Heart left ventricle (tissue), 16 donors: ENCODE results near the gene ADNP. TPM values are rescaled to one million over a fixed set of nuclear protein-coding genes. Genes with fewer than 3 reads are reported as not detected.
A peak's percentile ranks its signal among the peaks of the same experiment; 100 is the strongest.

ENCODE experiments used
- ATAC-seq, 4 donors: fragments of 200-7000 bp; cut with Tn5 transposase; one replicate each; pipeline ENCODE4 v1.9.1; 2020 to 2022; ENCODE audit warnings: moderate library complexity in 4 of 4, mild to moderate bottlenecking in 3 of 4, moderate number of reproducible peaks in 1 of 4
- DNase-seq, 5 donors: peaks; one replicate each; pipeline ENCODE4 v3.0.0-alpha.2; 2020
- H3K27ac ChIP-seq, 12 donors: fragments of 200-600 bp; sonication (generic) in 4 of 12; one replicate each; pipeline versions ENCODE4 v1.5.0 to v1.8.0; 2016 to 2022; ENCODE audit warnings: mild to moderate bottlenecking in 2 of 12
- H3K27me3 ChIP-seq, 9 donors: fragments of 200-600 bp; sonication (generic) in 2 of 9; one replicate each; pipeline versions ENCODE4 v1.5.1 to v1.8.0; 2016 to 2022; ENCODE audit warnings: mild to moderate bottlenecking in 3 of 9
- H3K36me3 ChIP-seq, 9 donors: fragments of 200-600 bp; sonication (generic) in 2 of 9; one replicate each; pipeline versions ENCODE4 v1.5.0 to v1.8.0; 2018 to 2022; ENCODE audit warnings: mild to moderate bottlenecking in 2 of 9
- H3K4me1 ChIP-seq, 12 donors: fragments of 200-600 bp; sonication (generic) in 4 of 12; one replicate each; pipeline versions ENCODE4 v1.5.0 to v1.8.0; 2016 to 2022; ENCODE audit warnings: mild to moderate bottlenecking in 3 of 12
- H3K4me3 ChIP-seq, 12 donors: fragments of 200-600 bp; sonication (generic) in 4 of 12; one replicate each; pipeline versions ENCODE4 v1.5.0 to v1.8.0; 2017 to 2022; ENCODE audit warnings: mild to moderate bottlenecking in 9 of 12, moderate library complexity in 4 of 12
- H3K9me3 ChIP-seq, 12 donors: fragments of 200-600 bp; sonication (generic) in 4 of 12; one replicate each; pipeline versions ENCODE4 v1.5.0 to v1.8.0; 2016 to 2022; ENCODE audit warnings: mild to moderate bottlenecking in 1 of 12
- POLR2A ChIP-seq, 2 donors: fragments of 450-650 bp; IDR thresholded peaks; one replicate each; pipeline ENCODE4 v1.6.1; 2017; ENCODE audit warnings: antibody characterized with exemption in 2 of 2, mild to moderate bottlenecking in 2 of 2, moderate library complexity in 2 of 2
- WGBS, 4 donors: extraction: QIAGEN DNeasy Blood & Tissue Kit in 2 of 4; methylation state at CpG; one replicate each; pipeline versions ENCODE4 v1.1.5 to v1.1.7; 2013 to 2018; 5-methylcytosine and 5-hydroxymethylcytosine counted together
- intact Hi-C, 10 donors: fragments of 100-400 bp; cut with DNase I; formaldehyde crosslinking; loops; one replicate each; pipeline versions ENCODE4 v1.11.1 to v1.14.2; 2022
- polyA plus RNA-seq, 2 donors: library from polyadenylated mRNA; stranded (reverse); fragments of 200-250 nt; gene quantifications; one replicate each; pipeline ENCODE4 v1.2.3, GENCODE V29; 2013
- total RNA-seq, 9 donors: library from RNA; depleted of rRNA in 2 of 9; stranded (reverse); fragments of >200 nt in 2 of 9; fragmentation: NEBNext Ultra II Directional in 3 of 9; extraction: Animal tissue kit (Norgen Biotek cat#: 25700) in 3 of 9; gene quantifications; one replicate each; pipeline versions ENCODE4 v1.1.0 to v1.2.4, GENCODE V29; 2016 to 2023
- TF ChIP-seq, protein P1 (sequence below), 12 donors: fragments of 200-600 bp; sonication (generic) in 4 of 12; IDR thresholded peaks; one replicate each; pipeline versions ENCODE4 v1.5.0 to v1.8.0; 2018 to 2022; ENCODE audit warnings: antibody characterized with exemption in 12 of 12, mild to moderate bottlenecking in 5 of 12
- donor health status: ischemic (EF 13 %, LVEDD 7.1; RV severe dilation, severe dysfunction).
- donor health status: healthy with polysubstance abuse.
- donor health status: DM: no; HTN: yes; CAD: no.
- donor health status: DM: no; HTN: no; CAD: no.
- donor health status: ischemic (EF 25% LVEDD 6.9; RV normal size, moderate dysfunction).
- donor health status: ischemic (EF 25% LVEDD 5.7; RV mildly dilated, moderate dysfunction).
- donor health status: healthy.
- donor health status: DM: yes; HTN: yes; CAD: no.
- donor health status: ischemic (EF 35%, LVEDD 5.7; RV mildly dilated, moderate dysfunction).
- donor health status: nonischemic (EF 11% LVEDD 7.7; RV severe dilation, severe dysfunction).
- donor health status: DM: yes; HTN: yes; CAD: no.
- donor health status: PGD.
- donor health status: ischemic (EF 29% LVEDD 5.4; RV normal size, mild dysfunction).
- donor health status: nonischemic (EF 23%, LVEDD 6.1; RV moderate dilation, normal function).

The ADNP gene
- total and polyA plus RNA-seq, 11 donors, result 18.1 to 50.6 (median 30.5) TPM

DNA sequence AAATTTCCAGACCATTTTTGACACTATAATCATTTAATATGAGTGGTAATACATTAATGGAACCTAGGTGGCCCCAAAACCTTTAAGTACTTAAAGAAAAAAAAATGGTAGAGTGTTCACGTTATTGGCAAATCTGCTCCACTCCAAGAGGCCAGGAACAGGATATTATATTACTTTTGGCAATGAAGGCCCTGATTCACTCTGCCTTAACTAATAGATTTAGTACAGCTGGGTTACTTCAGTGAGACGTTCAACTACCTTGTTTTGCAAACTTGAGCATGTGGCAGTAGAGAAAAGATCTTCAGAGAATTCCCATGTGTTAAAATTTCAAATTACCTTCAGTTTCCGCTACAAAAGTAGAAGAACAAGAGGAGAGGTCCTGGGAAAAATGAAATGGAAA lies 12.8 kb downstream of the ADNP start:
- ATAC-seq, result no peak
- no peak for TF ChIP-seq POLR2A (IDR thresholded peaks at IDR 0.05)
- TF ChIP-seq, protein P1, sequence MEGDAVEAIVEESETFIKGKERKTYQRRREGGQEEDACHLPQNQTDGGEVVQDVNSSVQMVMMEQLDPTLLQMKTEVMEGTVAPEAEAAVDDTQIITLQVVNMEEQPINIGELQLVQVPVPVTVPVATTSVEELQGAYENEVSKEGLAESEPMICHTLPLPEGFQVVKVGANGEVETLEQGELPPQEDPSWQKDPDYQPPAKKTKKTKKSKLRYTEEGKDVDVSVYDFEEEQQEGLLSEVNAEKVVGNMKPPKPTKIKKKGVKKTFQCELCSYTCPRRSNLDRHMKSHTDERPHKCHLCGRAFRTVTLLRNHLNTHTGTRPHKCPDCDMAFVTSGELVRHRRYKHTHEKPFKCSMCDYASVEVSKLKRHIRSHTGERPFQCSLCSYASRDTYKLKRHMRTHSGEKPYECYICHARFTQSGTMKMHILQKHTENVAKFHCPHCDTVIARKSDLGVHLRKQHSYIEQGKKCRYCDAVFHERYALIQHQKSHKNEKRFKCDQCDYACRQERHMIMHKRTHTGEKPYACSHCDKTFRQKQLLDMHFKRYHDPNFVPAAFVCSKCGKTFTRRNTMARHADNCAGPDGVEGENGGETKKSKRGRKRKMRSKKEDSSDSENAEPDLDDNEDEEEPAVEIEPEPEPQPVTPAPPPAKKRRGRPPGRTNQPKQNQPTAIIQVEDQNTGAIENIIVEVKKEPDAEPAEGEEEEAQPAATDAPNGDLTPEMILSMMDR (IDR thresholded peaks at IDR 0.05), result no peak
- Histone ChIP-seq H3K4me3 (no peak overlapping the region), H3K27me3 (no peaks in the 10 kb centered on the region), H3K4me1 (peaks cover 13 to 90% (median 77%) of the 10 kb centered on the region in 12 donors), H3K27ac (no peak overlapping the region), H3K9me3 (no peaks in the 10 kb centered on the region), H3K36me3 (peaks cover 0 to 12% (median 0%) of the 10 kb centered on the region in 9 donors)
- intact Hi-C loops, result no loop called here
- 42 to 51% (median 50%) methylated on average over 3 of the region's 3 CpGs for WGBS, 4 donors
- DNase-seq, result no peak

DNA sequence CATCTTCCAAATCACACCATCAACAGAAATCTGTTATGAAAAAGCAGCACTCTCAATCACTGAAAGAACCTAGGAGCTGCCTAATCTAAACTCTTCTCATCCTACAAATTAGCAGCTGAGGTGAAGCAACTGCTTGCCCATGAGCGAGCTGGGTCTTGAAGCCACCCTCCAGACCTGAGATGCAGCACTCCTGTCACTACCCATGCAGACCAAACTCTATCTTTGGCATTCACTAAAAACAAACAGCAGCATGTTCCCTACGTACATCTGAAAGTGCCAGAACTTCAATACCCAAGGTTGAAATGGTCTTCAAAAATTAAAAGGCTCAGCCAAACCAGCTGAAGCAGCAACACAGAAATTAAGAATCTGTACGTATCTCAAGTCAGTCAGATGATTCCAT lies 14.3 kb downstream of the ADNP start:
- intact Hi-C loops, result no loop called here
- Histone ChIP-seq H3K27me3 (no peaks in the 10 kb centered on the region), H3K27ac (peak overlapping the region in 3 of 12 donors; percentile 7 to 44 (median 12)), H3K4me3 (no peak overlapping the region), H3K36me3 (peaks cover 0 to 9% (median 0%) of the 10 kb centered on the region in 9 donors), H3K4me1 (peaks cover 13 to 90% (median 67%) of the 10 kb centered on the region in 12 donors), H3K9me3 (no peaks in the 10 kb centered on the region)
- DNase-seq, result no peak
- ATAC-seq, result no peak
- TF ChIP-seq, protein P1 (IDR thresholded peaks at IDR 0.05), result no peak
- no peak for TF ChIP-seq POLR2A (IDR thresholded peaks at IDR 0.05)
- 67 to 78% (median 70%) methylated on average over 3 of the region's 3 CpGs for WGBS, 4 donors

DNA sequence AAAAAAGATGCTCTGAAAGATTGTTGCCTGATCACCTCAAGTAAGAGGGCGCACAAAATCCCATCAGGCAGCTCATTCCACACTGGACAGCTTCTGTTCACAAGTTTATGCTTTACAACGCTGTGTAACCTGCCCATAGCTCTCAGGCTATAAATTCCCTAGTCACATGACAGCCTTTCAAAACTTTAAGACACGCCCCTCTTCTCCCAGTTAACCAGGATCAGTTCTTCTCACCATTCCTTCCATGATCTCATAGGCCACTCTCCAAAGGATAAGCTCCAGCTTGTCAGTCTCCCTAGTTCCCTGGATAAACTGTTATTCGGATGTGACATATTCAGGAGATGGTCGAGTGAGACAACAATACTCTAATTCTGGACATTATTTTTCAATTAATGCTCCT lies 15.0 kb downstream of the ADNP start:
- H3K4me3 ChIP-seq, result no peak overlapping the region
- H3K27me3 ChIP-seq, result no peaks in the 10 kb centered on the region
- TF ChIP-seq, protein P1 (IDR thresholded peaks at IDR 0.05), result no peak
- peaks cover 13 to 90% (median 65%) of the 10 kb centered on the region in 12 donors for H3K4me1 ChIP-seq
- peak; percentile 52 to 79 (median 72) for ATAC-seq
- no peaks in the 10 kb centered on the region for H3K9me3 ChIP-seq
- H3K36me3 ChIP-seq, result peaks cover 0 to 9% (median 0%) of the 10 kb centered on the region in 9 donors
- peak overlapping the region in 4 of 12 donors; percentile 7 to 44 (median 17) for H3K27ac ChIP-seq
- DNase-seq, result no peak
- whole genome bisulfite sequencing, 4 donors, result 32 to 42% (median 41%) methylated on average over 5 of the region's 5 CpGs
- intact Hi-C loops, result no loop called here

DNA sequence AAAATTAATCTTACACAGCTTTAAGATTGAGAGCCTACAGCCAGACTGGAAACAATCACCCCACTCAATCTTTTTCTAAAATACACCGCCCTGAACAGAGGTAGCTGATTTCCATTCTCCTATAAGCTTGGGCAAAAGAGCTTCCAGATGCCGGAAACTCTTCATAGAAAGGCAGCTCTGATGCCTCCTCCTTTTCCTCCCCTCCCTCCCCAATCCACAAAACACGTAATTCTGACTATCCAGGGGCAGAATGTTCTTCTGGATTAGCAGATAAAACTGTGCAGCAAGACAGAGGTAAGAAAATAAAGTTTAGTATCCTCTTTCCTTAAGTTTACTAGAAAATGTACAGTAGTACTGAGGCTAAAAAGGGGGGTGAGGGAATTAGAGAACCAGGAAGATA lies 15.8 kb downstream of the ADNP start:
- peak in 2 of 4 donors; percentile 36 to 51 for ATAC-seq
- Histone ChIP-seq H3K9me3 (no peaks in the 10 kb centered on the region), H3K27ac (peak overlapping the region in 2 of 12 donors; percentile 5 to 12), H3K36me3 (peaks cover 0 to 9% (median 0%) of the 10 kb centered on the region in 9 donors), H3K4me1 (peaks cover 13 to 90% (median 69%) of the 10 kb centered on the region in 12 donors), H3K27me3 (no peaks in the 10 kb centered on the region), H3K4me3 (no peak overlapping the region)
- DNase-seq, result no peak
- TF ChIP-seq, protein P1 (IDR thresholded peaks at IDR 0.05), result no peak
- TF ChIP-seq POLR2A (IDR thresholded peaks at IDR 0.05), result no peak
- WGBS, 4 donors, result 13 to 22% (median 19%) methylated on average over 3 of the region's 3 CpGs
- intact Hi-C loops, result no loop called here
